GM18498 (cell line): Measurements from ENCODE around the gene FFAR3.
"Not testable (repeated sequence)": the region's sequence is repeated elsewhere in the genome, so short reads cannot be mapped to it uniquely, and the experiment has no call there.

Experiments used
- ATAC-seq: cut with Tn5 transposase; IDR thresholded peaks from one replicate; pipeline ENCODE4 v1.9.1; 2021; ENCODE audit warnings: mild to moderate bottlenecking, moderate library complexity; ENCODE audit not compliant: unreplicated experiment

Gene FFAR3

GRCh38 chr19:35349614-35350521, 8.4 kb upstream of the FFAR3 start:
- ATAC-seq, result no peak

- ATAC-seq, result no peak
Measured at GRCh38 chr19:35350591-35350990, 7.7 kb upstream of the FFAR3 start.

GRCh38 chr19:35351411-35352176, 6.7 kb upstream of the FFAR3 start:
- no peak for ATAC-seq

- no peak for ATAC-seq
Measured at GRCh38 chr19:35352177-35352447, 6.1 kb upstream of the FFAR3 start.

GRCh38 chr19:35352448-35353304, 5.6 kb upstream of the FFAR3 start:
- ATAC-seq, result no peak

GRCh38 chr19:35353635-35354034, 4.6 kb upstream of the FFAR3 start:
- ATAC-seq, result no peak

- no peak for ATAC-seq
Measured at GRCh38 chr19:35354898-35355297, 3.4 kb upstream of the FFAR3 start.

- ATAC-seq, result no peak
Measured at GRCh38 chr19:35355791-35356460, 2.3 kb upstream of the FFAR3 start.

GRCh38 chr19:35358834-35359233, 574 bp downstream of the FFAR3 start:
- not testable (repeated sequence) for ATAC-seq

- ATAC-seq, result not testable (repeated sequence)
Measured at GRCh38 chr19:35359395-35359794, 1.1 kb downstream of the FFAR3 start.

- ATAC-seq, result not testable (repeated sequence)
Measured at GRCh38 chr19:35360081-35360480, 1.8 kb downstream of the FFAR3 start.

GRCh38 chr19:35360880-35361420, 2.7 kb downstream of the FFAR3 start:
- no peak for ATAC-seq

- ATAC-seq, result no peak
Measured at GRCh38 chr19:35362261-35363000, 4.2 kb downstream of the FFAR3 start.

- no peak for ATAC-seq
Measured at GRCh38 chr19:35363001-35363590, 4.8 kb downstream of the FFAR3 start.

GRCh38 chr19:35363711-35364425, 5.6 kb downstream of the FFAR3 start:
- no peak for ATAC-seq

GRCh38 chr19:35365303-35365702, 7.0 kb downstream of the FFAR3 start:
- no peak for ATAC-seq

GRCh38 chr19:35368378-35368777, 10.1 kb downstream of the FFAR3 start:
- ATAC-seq, result no peak

- no peak for ATAC-seq
Measured at GRCh38 chr19:35369522-35369921, 11.3 kb downstream of the FFAR3 start.

- ATAC-seq, result no peak
Measured at GRCh38 chr19:35370722-35371121, 12.5 kb downstream of the FFAR3 start, which contains the start of gene GPR42. Gene GPR42 (plus strand): TSS chr19:35371068. CDS start chr19:35371360, 292 bp downstream.
